Trophoblast cell (in vitro differentiated cells and primary cell): ENCODE data around the gene AACS.
A peak's percentile ranks its signal among the peaks of the same experiment; 100 is the strongest.

Source experiments
- DNase-seq, 2 donors: peaks; one replicate each; pipeline ENCODE4 v3.0.0-alpha.2; 2016
- H2AFZ ChIP-seq: 2 replicates; pipeline ENCODE4 v1.6.1; 2013; ENCODE audit warnings: low read length, moderate library complexity, mild to moderate bottlenecking; ENCODE audit not compliant: insufficient read depth, poor library complexity
- H2AK5ac ChIP-seq: 2 replicates; pipeline ENCODE4 v1.6.1; 2013; ENCODE audit warnings: mild to moderate bottlenecking, low read length
- H2BK120ac ChIP-seq: 2 replicates; pipeline ENCODE4 v1.6.1; 2013; ENCODE audit warnings: low read length, mild to moderate bottlenecking, moderate library complexity; ENCODE audit not compliant: insufficient read depth, poor library complexity
- H2BK12ac ChIP-seq: 2 replicates; pipeline ENCODE4 v1.6.1; 2013; ENCODE audit warnings: mild to moderate bottlenecking, low read length, moderate library complexity
- H2BK5ac ChIP-seq: 2 replicates; pipeline ENCODE4 v1.6.1; 2013; ENCODE audit warnings: low read length, low read depth, moderate library complexity, mild to moderate bottlenecking; ENCODE audit not compliant: poor library complexity
- H3K14ac ChIP-seq: 2 replicates; pipeline ENCODE4 v1.6.1; 2013; ENCODE audit warnings: mild to moderate bottlenecking, low read length
- H3K18ac ChIP-seq: 2 replicates; pipeline ENCODE4 v1.6.1; 2013; ENCODE audit warnings: mild to moderate bottlenecking, low read length
- H3K23ac ChIP-seq: 2 replicates; pipeline ENCODE4 v1.6.1; 2013; ENCODE audit warnings: low read length
- H3K27ac ChIP-seq: 2 replicates; pipeline ENCODE4 v1.5.1; 2013; ENCODE audit warnings: low read depth, mild to moderate bottlenecking, inconsistent platforms, low read length, moderate library complexity
- H3K27me3 ChIP-seq: 2 replicates; pipeline ENCODE4 v1.6.1; 2013; ENCODE audit warnings: inconsistent platforms, mild to moderate bottlenecking, low read length, moderate library complexity; ENCODE audit not compliant: insufficient read depth
- H3K36me3 ChIP-seq, 2 experiments: 1 replicate in 1 of 2; 2 replicates in 1 of 2; pipeline ENCODE4 v1.6.1; 2013; ENCODE audit warnings: low read length in 2 of 2, mild to moderate bottlenecking in 2 of 2, moderate library complexity in 1 of 2; ENCODE audit not compliant: insufficient read depth in 2 of 2, control insufficient read depth in 1 of 2
- H3K4ac ChIP-seq: 2 replicates; pipeline ENCODE4 v1.6.1; 2013; ENCODE audit warnings: low read depth, mild to moderate bottlenecking, low read length, moderate library complexity
- H3K4me1 ChIP-seq, 2 experiments: 1 replicate in 1 of 2; 2 replicates in 1 of 2; pipeline ENCODE4 v1.6.1; 2013; ENCODE audit warnings: low read length in 2 of 2, mild to moderate bottlenecking in 2 of 2, moderate library complexity in 1 of 2; ENCODE audit not compliant: insufficient read depth in 2 of 2, control insufficient read depth in 1 of 2
- H3K4me2 ChIP-seq: 2 replicates; pipeline ENCODE4 v1.6.1; 2013; ENCODE audit warnings: inconsistent platforms, mild to moderate bottlenecking, low read length, moderate library complexity
- H3K4me3 ChIP-seq: 2 replicates; pipeline ENCODE4 v1.5.1; 2013; ENCODE audit warnings: mild to moderate bottlenecking, low read depth, low read length, inconsistent platforms
- H3K79me1 ChIP-seq: one replicate; pipeline ENCODE4 v1.6.1; 2013; ENCODE audit warnings: low read length
- H3K79me2 ChIP-seq: 2 replicates; pipeline ENCODE4 v1.6.1; 2013; ENCODE audit warnings: low read length, mild to moderate bottlenecking; ENCODE audit not compliant: control insufficient read depth, insufficient read depth, poor library complexity
- H3K9ac ChIP-seq: 2 replicates; pipeline ENCODE4 v1.6.1; 2013; ENCODE audit warnings: mild to moderate bottlenecking, low read length
- H3K9me3 ChIP-seq: 2 replicates; pipeline ENCODE4 v1.6.1; 2013; ENCODE audit warnings: low read depth, mild to moderate bottlenecking, control low read depth, inconsistent platforms, low read length; ENCODE audit not compliant: insufficient read depth
- H4K12ac ChIP-seq: 2 replicates; pipeline ENCODE4 v1.6.1; 2013; ENCODE audit warnings: low read depth, mild to moderate bottlenecking, low read length, moderate library complexity
- H4K8ac ChIP-seq: 2 replicates; pipeline ENCODE4 v1.6.1; 2013; ENCODE audit warnings: low read depth, mild to moderate bottlenecking, low read length, moderate library complexity
- H4K91ac ChIP-seq: one replicate; pipeline ENCODE4 v1.6.1; 2013; ENCODE audit warnings: low read depth, mild to moderate bottlenecking, low read length, moderate library complexity
- WGBS: extraction: QIAGEN DNeasy Blood & Tissue Kit; methylation state at CpG from one replicate; pipeline ENCODE4 v1.1.7; 2013; ENCODE audit warnings: missing lambda C conversion rate; ENCODE audit not compliant: insufficient read length, insufficient coverage; ENCODE audit errors: extremely low coverage; 5-methylcytosine and 5-hydroxymethylcytosine counted together

AACS gene

GRCh38 chr12:125185740-125186470 lies 120.7 kb downstream of the AACS start, which contains the start of gene TMEM132B:
Gene TMEM132B (plus strand): TSS chr12:125186386.
- no peak within 1 kb of the TSS for H2BK12ac ChIP-seq
- no peak within 1 kb of the TSS for H2AFZ ChIP-seq
- H3K4me1 ChIP-seq = peaks cover 14 to 17% of the 10 kb centered on the region in 2 experiments
- no peak within 1 kb of the TSS for H3K4ac ChIP-seq
- H2BK5ac ChIP-seq = no peak within 1 kb of the TSS
- H3K27ac ChIP-seq = no peak within 1 kb of the TSS
- H3K14ac ChIP-seq = no peak within 1 kb of the TSS
- no CpG with 5 or more reads among the region's 71 CpGs for WGBS
- no peak within 1 kb of the TSS for H4K12ac ChIP-seq
- no peak within 1 kb of the TSS for H3K23ac ChIP-seq
- peak within 1 kb of the TSS; percentile 90 for H3K4me2 ChIP-seq
- H2BK120ac ChIP-seq = no peak within 1 kb of the TSS
- H3K79me1 ChIP-seq = no peaks in the 10 kb centered on the region
- DNase-seq = peak; percentile 7 to 52
- no peaks in the 10 kb centered on the region for H3K36me3 ChIP-seq
- no peak within 1 kb of the TSS for H4K8ac ChIP-seq
- H3K4me3 ChIP-seq = peak within 1 kb of the TSS; percentile 62
- no peak within 1 kb of the TSS for H4K91ac ChIP-seq
- no peak within 1 kb of the TSS for H3K18ac ChIP-seq
- H3K79me2 ChIP-seq = no peaks in the 10 kb centered on the region
- no peak within 1 kb of the TSS for H3K9ac ChIP-seq
- no peaks in the 10 kb centered on the region for H3K9me3 ChIP-seq
- peaks cover 53% of the 10 kb centered on the region for H3K27me3 ChIP-seq
- H2AK5ac ChIP-seq = no peak within 1 kb of the TSS

- Histone ChIP-seq H3K9ac (no peak overlapping the region), H4K91ac (no peak overlapping the region), H2AFZ (no peak overlapping the region), H3K79me2 (no peaks in the 10 kb centered on the region), H2AK5ac (no peak overlapping the region), H3K14ac (no peak overlapping the region), H3K9me3 (no peaks in the 10 kb centered on the region), H3K23ac (no peak overlapping the region), H3K4me2 (peak overlapping the region; percentile 90), H3K79me1 (no peaks in the 10 kb centered on the region), H3K27ac (no peak overlapping the region), H3K27me3 (peaks cover 53% of the 10 kb centered on the region), H3K4me3 (peak overlapping the region; percentile 62), H3K4me1 (peaks cover 14 to 17% of the 10 kb centered on the region in 2 experiments), H3K4ac (no peak overlapping the region), H4K8ac (no peak overlapping the region), H2BK5ac (no peak overlapping the region), H2BK120ac (no peak overlapping the region), H3K36me3 (no peaks in the 10 kb centered on the region), H4K12ac (no peak overlapping the region), H2BK12ac (no peak overlapping the region), H3K18ac (no peak overlapping the region)
- DNase-seq = peak in 1 of 2 donors; percentile 27
- WGBS = no CpG with 5 or more reads among the region's 90 CpGs
Measured at GRCh38 chr12:125186471-125187147, 121.4 kb downstream of the AACS start.

GRCh38 chr12:125187148-125187745 lies 122.0 kb downstream of the AACS start:
- no peaks in the 10 kb centered on the region for H3K36me3 ChIP-seq
- H3K79me1 ChIP-seq = no peaks in the 10 kb centered on the region
- H3K18ac ChIP-seq = no peak overlapping the region
- H3K4me2 ChIP-seq = peak overlapping the region; percentile 90
- H3K4me1 ChIP-seq = peaks cover 14 to 17% of the 10 kb centered on the region in 2 experiments
- no peaks in the 10 kb centered on the region for H3K9me3 ChIP-seq
- no peak overlapping the region for H2BK5ac ChIP-seq
- no peak overlapping the region for H3K4ac ChIP-seq
- H3K9ac ChIP-seq = no peak overlapping the region
- no peak overlapping the region for H4K8ac ChIP-seq
- no peak overlapping the region for H3K27ac ChIP-seq
- no peak overlapping the region for H2AFZ ChIP-seq
- no peak overlapping the region for H4K91ac ChIP-seq
- no peak overlapping the region for H2BK120ac ChIP-seq
- H3K79me2 ChIP-seq = no peaks in the 10 kb centered on the region
- peaks cover 53% of the 10 kb centered on the region for H3K27me3 ChIP-seq
- no peak overlapping the region for H2BK12ac ChIP-seq
- H3K14ac ChIP-seq = no peak overlapping the region
- no CpG with 5 or more reads among the region's 41 CpGs for WGBS
- no peak overlapping the region for H3K23ac ChIP-seq
- no peak overlapping the region for H4K12ac ChIP-seq
- H2AK5ac ChIP-seq = no peak overlapping the region
- DNase-seq = no peak
- H3K4me3 ChIP-seq = peak overlapping the region; percentile 62

- H3K4ac ChIP-seq = no peak overlapping the region
- no peak overlapping the region for H3K14ac ChIP-seq
- WGBS = no CpG with 5 or more reads among the region's 25 CpGs
- no peaks in the 10 kb centered on the region for H3K79me1 ChIP-seq
- no peak overlapping the region for H2BK12ac ChIP-seq
- no peak overlapping the region for H4K8ac ChIP-seq
- no peak overlapping the region for H2BK5ac ChIP-seq
- no peak overlapping the region for H4K12ac ChIP-seq
- no peak overlapping the region for H3K4me3 ChIP-seq
- H3K27me3 ChIP-seq = peaks cover 53% of the 10 kb centered on the region
- no peak overlapping the region for H3K9ac ChIP-seq
- no peak for DNase-seq
- H3K18ac ChIP-seq = no peak overlapping the region
- peaks cover 14 to 17% of the 10 kb centered on the region in 2 experiments for H3K4me1 ChIP-seq
- H3K79me2 ChIP-seq = no peaks in the 10 kb centered on the region
- H3K4me2 ChIP-seq = peak overlapping the region; percentile 90
- no peaks in the 10 kb centered on the region for H3K9me3 ChIP-seq
- H3K27ac ChIP-seq = no peak overlapping the region
- no peak overlapping the region for H3K23ac ChIP-seq
- H2BK120ac ChIP-seq = no peak overlapping the region
- H3K36me3 ChIP-seq = no peaks in the 10 kb centered on the region
- H2AK5ac ChIP-seq = no peak overlapping the region
- H2AFZ ChIP-seq = no peak overlapping the region
- no peak overlapping the region for H4K91ac ChIP-seq
Measured at GRCh38 chr12:125187780-125188741, 122.8 kb downstream of the AACS start.
